ENCODE measurements around the gene ZBP1.

The ZBP1 gene

GRCh38 chr20:57659517-57660180 lies 39.4 kb upstream of the ZBP1 start:
- DNase-seq = no peak

GRCh38 chr20:57658833-57659516 lies 38.7 kb upstream of the ZBP1 start:
- in situ Hi-C loops (cut with HindIII; ENCODE audit: low pct_ligation_motif_present, low pct_unique_long_range_greater_than_20kb, low sequenced_read_pairs) = no loop called here
- DNase-seq = no peak

More at GRCh38 chr20:57659517-57660180, 39.4 kb upstream of the ZBP1 start:
- in situ Hi-C loops (cut with HindIII; ENCODE audit: low pct_ligation_motif_present, low pct_unique_long_range_greater_than_20kb, low sequenced_read_pairs) = no loop called here

- in situ Hi-C loops (cut with HindIII; ENCODE audit: low pct_ligation_motif_present, low pct_unique_long_range_greater_than_20kb, low sequenced_read_pairs) = no loop called here
- DNase-seq = no peak
Observed at GRCh38 chr20:57658447-57658832, 38.2 kb upstream of the ZBP1 start.

- DNase-seq = no peak
- in situ Hi-C loops (cut with HindIII; ENCODE audit: low pct_ligation_motif_present, low pct_unique_long_range_greater_than_20kb, low sequenced_read_pairs) = no loop called here
Observed at GRCh38 chr20:57657535-57658446, 37.6 kb upstream of the ZBP1 start.

GRCh38 chr20:57656821-57657534 lies 36.8 kb upstream of the ZBP1 start:
- in situ Hi-C loops (cut with HindIII; ENCODE audit: low pct_ligation_motif_present, low pct_unique_long_range_greater_than_20kb, low sequenced_read_pairs) = no loop called here
- no peak for DNase-seq

- no peak for DNase-seq
- in situ Hi-C loops (cut with HindIII; ENCODE audit: low pct_ligation_motif_present, low pct_unique_long_range_greater_than_20kb, low sequenced_read_pairs) = no loop called here
Observed at GRCh38 chr20:57656252-57656820, 36.1 kb upstream of the ZBP1 start.

- in situ Hi-C loops (cut with HindIII; ENCODE audit: low pct_ligation_motif_present, low pct_unique_long_range_greater_than_20kb, low sequenced_read_pairs) = no loop called here
- DNase-seq = no peak
Observed at GRCh38 chr20:57655809-57656155, 35.6 kb upstream of the ZBP1 start.

- no peak for DNase-seq
- in situ Hi-C loops (cut with HindIII; ENCODE audit: low pct_ligation_motif_present, low pct_unique_long_range_greater_than_20kb, low sequenced_read_pairs) = no loop called here
Observed at GRCh38 chr20:57654998-57655808, 35.0 kb upstream of the ZBP1 start.

- in situ Hi-C loops (cut with HindIII; ENCODE audit: low pct_ligation_motif_present, low pct_unique_long_range_greater_than_20kb, low sequenced_read_pairs) = no loop called here
- peak; percentile 32 for DNase-seq
Observed at GRCh38 chr20:57654363-57654997, 34.3 kb upstream of the ZBP1 start.

GRCh38 chr20:57653910-57654309 lies 33.7 kb upstream of the ZBP1 start:
- in situ Hi-C loops (cut with HindIII; ENCODE audit: low pct_ligation_motif_present, low pct_unique_long_range_greater_than_20kb, low sequenced_read_pairs) = no loop called here
- DNase-seq = no peak

GRCh38 chr20:57653546-57653900 lies 33.3 kb upstream of the ZBP1 start:
- in situ Hi-C loops (cut with HindIII; ENCODE audit: low pct_ligation_motif_present, low pct_unique_long_range_greater_than_20kb, low sequenced_read_pairs) = no loop called here
- no peak for DNase-seq

- in situ Hi-C loops (cut with HindIII; ENCODE audit: low pct_ligation_motif_present, low pct_unique_long_range_greater_than_20kb, low sequenced_read_pairs) = no loop called here
- no peak for DNase-seq
Observed at GRCh38 chr20:57652606-57653545, 32.6 kb upstream of the ZBP1 start.

GRCh38 chr20:57651881-57652605 lies 31.8 kb upstream of the ZBP1 start:
- in situ Hi-C loops (cut with HindIII; ENCODE audit: low pct_ligation_motif_present, low pct_unique_long_range_greater_than_20kb, low sequenced_read_pairs) = no loop called here

GRCh38 chr20:57650756-57651483 lies 30.7 kb upstream of the ZBP1 start:
- in situ Hi-C loops (cut with HindIII; ENCODE audit: low pct_ligation_motif_present, low pct_unique_long_range_greater_than_20kb, low sequenced_read_pairs) = no loop called here
- no peak for DNase-seq

More at GRCh38 chr20:57651881-57652605, 31.8 kb upstream of the ZBP1 start:
- DNase-seq = no peak

- in situ Hi-C loops (cut with HindIII; ENCODE audit: low pct_ligation_motif_present, low pct_unique_long_range_greater_than_20kb, low sequenced_read_pairs) = no loop called here
- DNase-seq = no peak
Observed at GRCh38 chr20:57650266-57650665, 30.0 kb upstream of the ZBP1 start.
